Islet precursor cell (in vitro differentiated cells): Measurements from ENCODE around the gene ACAA1.
"Not testable (repeated sequence)": the region's sequence is repeated elsewhere in the genome, so short reads cannot be mapped to it uniquely, and the experiment has no call there.

Source experiments
- DNase-seq: peaks from one replicate; pipeline ENCODE4 v3.0.0-alpha.2; 2018

ACAA1 gene

GRCh38 chr3:38134517-38135143 lies 2.3 kb downstream of the ACAA1 start:
- not testable (repeated sequence) for DNase-seq

GRCh38 chr3:38133557-38134405 lies 3.1 kb downstream of the ACAA1 start:
- DNase-seq: peak; percentile 75

GRCh38 chr3:38133209-38133556 lies 3.7 kb downstream of the ACAA1 start:
- DNase-seq: no peak

GRCh38 chr3:38131621-38132369 lies 5.1 kb downstream of the ACAA1 start:
- DNase-seq: no peak

- DNase-seq: peak; percentile 12
Measured at GRCh38 chr3:38130631-38131065, 6.3 kb downstream of the ACAA1 start.

- peak; percentile 22 for DNase-seq
Measured at GRCh38 chr3:38129058-38129457, 7.9 kb downstream of the ACAA1 start.

GRCh38 chr3:38128303-38128655 lies 8.6 kb downstream of the ACAA1 start:
- peak; percentile 25 for DNase-seq

- peak; percentile 23 for DNase-seq
Measured at GRCh38 chr3:38127611-38128302, 9.2 kb downstream of the ACAA1 start.

GRCh38 chr3:38126121-38126892 lies 10.6 kb downstream of the ACAA1 start:
- peak; percentile 40 for DNase-seq

- DNase-seq: no peak
Measured at GRCh38 chr3:38125305-38126120, 11.4 kb downstream of the ACAA1 start.

- DNase-seq: no peak
Measured at GRCh38 chr3:38124324-38125122, 12.4 kb downstream of the ACAA1 start.

GRCh38 chr3:38122712-38123290 lies 14.1 kb downstream of the ACAA1 start:
- no peak for DNase-seq

- no peak for DNase-seq
Measured at GRCh38 chr3:38121832-38122461, 15.0 kb downstream of the ACAA1 start.

- DNase-seq: no peak
Measured at GRCh38 chr3:38121451-38121831, 15.5 kb downstream of the ACAA1 start.

- peak; percentile 50 for DNase-seq
Measured at GRCh38 chr3:38120693-38121450, 16.1 kb downstream of the ACAA1 start.

GRCh38 chr3:38119821-38120692 lies 16.9 kb downstream of the ACAA1 start:
- peak; percentile 48 for DNase-seq

GRCh38 chr3:38119248-38119544 lies 17.7 kb downstream of the ACAA1 start:
- DNase-seq: peak; percentile 19
